ENCODE measurements around the gene DIP2B.

The DIP2B gene

GRCh38 chr12:50772470-50772869, 267.7 kb downstream of the DIP2B start:
- no peak for DNase-seq (ENCODE audit: low read depth)

- no peak for DNase-seq (ENCODE audit: low read depth)
These were observed 268.1 kb downstream of the DIP2B start for GRCh38 chr12:50772877-50773276.

GRCh38 chr12:50775251-50775650, 270.5 kb downstream of the DIP2B start:
- DNase-seq (ENCODE audit: low read depth) = no peak

- no peak for DNase-seq (ENCODE audit: low read depth)
These were observed 272.3 kb downstream of the DIP2B start for GRCh38 chr12:50776749-50777728.

- DNase-seq (ENCODE audit: low read depth) = no peak
These were observed 274.1 kb downstream of the DIP2B start for GRCh38 chr12:50778663-50779590.

GRCh38 chr12:50780013-50780412, 275.2 kb downstream of the DIP2B start:
- DNase-seq (ENCODE audit: low read depth) = no peak

GRCh38 chr12:50784501-50784900, 279.7 kb downstream of the DIP2B start:
- no peak for DNase-seq (ENCODE audit: low read depth)

GRCh38 chr12:50785406-50786001, 280.7 kb downstream of the DIP2B start:
- DNase-seq (ENCODE audit: low read depth) = peak; percentile 61

GRCh38 chr12:50786498-50787231, 281.9 kb downstream of the DIP2B start:
- DNase-seq (ENCODE audit: low read depth) = peak; percentile 99

- no peak for DNase-seq (ENCODE audit: low read depth)
These were observed 282.8 kb downstream of the DIP2B start for GRCh38 chr12:50787618-50788017.

- DNase-seq (ENCODE audit: low read depth) = peak; percentile 98
These were observed 283.8 kb downstream of the DIP2B start for GRCh38 chr12:50788561-50788960.

GRCh38 chr12:50790081-50790480, 285.3 kb downstream of the DIP2B start:
- DNase-seq (ENCODE audit: low read depth) = peak; percentile 55
